H1 (cell line): ENCODE data around the gene MGAT5B. TPM values are rescaled to one million over a fixed set of nuclear protein-coding genes. Genes with fewer than 3 reads are reported as not detected.

Source experiments
- BCL11A ChIP-seq, 2 experiments: IDR thresholded peaks; one replicate each; pipeline ENCODE4 v1.6.1; 2011; ENCODE audit warnings: low read depth in 2 of 2, low read length in 2 of 2, mild to moderate bottlenecking in 2 of 2
- polyA plus RNA-seq, 7 experiments: library from polyadenylated mRNA; depleted of rRNA in 3 of 7; stranded (reverse) in 5 of 7; unstranded in 2 of 7; fragments of >200 nt in 5 of 7; fragments of 200-250 nt in 2 of 7; gene quantifications; 1 replicate in 5 of 7; 2 replicates in 1 of 7; 4 replicates in 1 of 7; pipeline versions ENCODE4 v1.2.1 to v1.2.3, GENCODE V29; 2011 to 2013; ENCODE audit warnings: missing spikeins in 2 of 7, mixed read lengths in 2 of 7
- total RNA-seq: library from RNA; stranded (reverse); fragmentation: NEBNext Ultra II Directional; extraction: Animal tissue kit (Norgen Biotek cat#: 25700); gene quantifications from 2 replicates; pipeline ENCODE4 v1.2.1, GENCODE V29; 2021
- TF ChIP-seq, protein P1 (sequence below): fragments of 300-600 bp; sonication (generic); IDR thresholded peaks from 2 replicates; pipeline ENCODE4 v1.7.1; 2012; ENCODE audit warnings: low read length, moderate library complexity, mild to moderate bottlenecking, inconsistent platforms; ENCODE audit not compliant: insufficient replicate concordance

MGAT5B gene
- total and polyA plus RNA-seq, 2 of the 8 experiments (the other 6 are each of a cell fraction or from before 2014, with no cell fraction given) = 7.9 to 8.2 TPM

DNA sequence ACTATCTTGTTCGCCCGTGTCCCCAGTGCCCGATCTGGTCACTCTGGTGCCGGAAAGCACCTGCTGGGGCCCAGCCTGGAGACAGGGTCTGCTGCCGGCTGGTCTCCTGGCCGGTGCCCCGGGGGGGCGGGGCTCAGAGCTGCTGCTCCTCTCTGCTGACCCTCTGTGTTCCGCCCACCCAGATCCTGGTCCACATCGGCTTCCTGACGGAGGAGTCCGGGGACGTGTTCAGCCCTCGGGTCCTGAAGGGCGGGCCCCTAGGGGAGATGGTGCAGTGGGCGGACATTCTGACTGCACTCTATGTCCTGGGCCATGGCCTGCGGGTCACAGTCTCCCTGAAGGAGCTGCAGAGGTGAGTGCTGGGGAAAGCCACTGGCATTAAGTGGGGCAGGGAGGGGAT is 37.6 kb downstream of the MGAT5B start (continued):
- TF ChIP-seq, protein P1, sequence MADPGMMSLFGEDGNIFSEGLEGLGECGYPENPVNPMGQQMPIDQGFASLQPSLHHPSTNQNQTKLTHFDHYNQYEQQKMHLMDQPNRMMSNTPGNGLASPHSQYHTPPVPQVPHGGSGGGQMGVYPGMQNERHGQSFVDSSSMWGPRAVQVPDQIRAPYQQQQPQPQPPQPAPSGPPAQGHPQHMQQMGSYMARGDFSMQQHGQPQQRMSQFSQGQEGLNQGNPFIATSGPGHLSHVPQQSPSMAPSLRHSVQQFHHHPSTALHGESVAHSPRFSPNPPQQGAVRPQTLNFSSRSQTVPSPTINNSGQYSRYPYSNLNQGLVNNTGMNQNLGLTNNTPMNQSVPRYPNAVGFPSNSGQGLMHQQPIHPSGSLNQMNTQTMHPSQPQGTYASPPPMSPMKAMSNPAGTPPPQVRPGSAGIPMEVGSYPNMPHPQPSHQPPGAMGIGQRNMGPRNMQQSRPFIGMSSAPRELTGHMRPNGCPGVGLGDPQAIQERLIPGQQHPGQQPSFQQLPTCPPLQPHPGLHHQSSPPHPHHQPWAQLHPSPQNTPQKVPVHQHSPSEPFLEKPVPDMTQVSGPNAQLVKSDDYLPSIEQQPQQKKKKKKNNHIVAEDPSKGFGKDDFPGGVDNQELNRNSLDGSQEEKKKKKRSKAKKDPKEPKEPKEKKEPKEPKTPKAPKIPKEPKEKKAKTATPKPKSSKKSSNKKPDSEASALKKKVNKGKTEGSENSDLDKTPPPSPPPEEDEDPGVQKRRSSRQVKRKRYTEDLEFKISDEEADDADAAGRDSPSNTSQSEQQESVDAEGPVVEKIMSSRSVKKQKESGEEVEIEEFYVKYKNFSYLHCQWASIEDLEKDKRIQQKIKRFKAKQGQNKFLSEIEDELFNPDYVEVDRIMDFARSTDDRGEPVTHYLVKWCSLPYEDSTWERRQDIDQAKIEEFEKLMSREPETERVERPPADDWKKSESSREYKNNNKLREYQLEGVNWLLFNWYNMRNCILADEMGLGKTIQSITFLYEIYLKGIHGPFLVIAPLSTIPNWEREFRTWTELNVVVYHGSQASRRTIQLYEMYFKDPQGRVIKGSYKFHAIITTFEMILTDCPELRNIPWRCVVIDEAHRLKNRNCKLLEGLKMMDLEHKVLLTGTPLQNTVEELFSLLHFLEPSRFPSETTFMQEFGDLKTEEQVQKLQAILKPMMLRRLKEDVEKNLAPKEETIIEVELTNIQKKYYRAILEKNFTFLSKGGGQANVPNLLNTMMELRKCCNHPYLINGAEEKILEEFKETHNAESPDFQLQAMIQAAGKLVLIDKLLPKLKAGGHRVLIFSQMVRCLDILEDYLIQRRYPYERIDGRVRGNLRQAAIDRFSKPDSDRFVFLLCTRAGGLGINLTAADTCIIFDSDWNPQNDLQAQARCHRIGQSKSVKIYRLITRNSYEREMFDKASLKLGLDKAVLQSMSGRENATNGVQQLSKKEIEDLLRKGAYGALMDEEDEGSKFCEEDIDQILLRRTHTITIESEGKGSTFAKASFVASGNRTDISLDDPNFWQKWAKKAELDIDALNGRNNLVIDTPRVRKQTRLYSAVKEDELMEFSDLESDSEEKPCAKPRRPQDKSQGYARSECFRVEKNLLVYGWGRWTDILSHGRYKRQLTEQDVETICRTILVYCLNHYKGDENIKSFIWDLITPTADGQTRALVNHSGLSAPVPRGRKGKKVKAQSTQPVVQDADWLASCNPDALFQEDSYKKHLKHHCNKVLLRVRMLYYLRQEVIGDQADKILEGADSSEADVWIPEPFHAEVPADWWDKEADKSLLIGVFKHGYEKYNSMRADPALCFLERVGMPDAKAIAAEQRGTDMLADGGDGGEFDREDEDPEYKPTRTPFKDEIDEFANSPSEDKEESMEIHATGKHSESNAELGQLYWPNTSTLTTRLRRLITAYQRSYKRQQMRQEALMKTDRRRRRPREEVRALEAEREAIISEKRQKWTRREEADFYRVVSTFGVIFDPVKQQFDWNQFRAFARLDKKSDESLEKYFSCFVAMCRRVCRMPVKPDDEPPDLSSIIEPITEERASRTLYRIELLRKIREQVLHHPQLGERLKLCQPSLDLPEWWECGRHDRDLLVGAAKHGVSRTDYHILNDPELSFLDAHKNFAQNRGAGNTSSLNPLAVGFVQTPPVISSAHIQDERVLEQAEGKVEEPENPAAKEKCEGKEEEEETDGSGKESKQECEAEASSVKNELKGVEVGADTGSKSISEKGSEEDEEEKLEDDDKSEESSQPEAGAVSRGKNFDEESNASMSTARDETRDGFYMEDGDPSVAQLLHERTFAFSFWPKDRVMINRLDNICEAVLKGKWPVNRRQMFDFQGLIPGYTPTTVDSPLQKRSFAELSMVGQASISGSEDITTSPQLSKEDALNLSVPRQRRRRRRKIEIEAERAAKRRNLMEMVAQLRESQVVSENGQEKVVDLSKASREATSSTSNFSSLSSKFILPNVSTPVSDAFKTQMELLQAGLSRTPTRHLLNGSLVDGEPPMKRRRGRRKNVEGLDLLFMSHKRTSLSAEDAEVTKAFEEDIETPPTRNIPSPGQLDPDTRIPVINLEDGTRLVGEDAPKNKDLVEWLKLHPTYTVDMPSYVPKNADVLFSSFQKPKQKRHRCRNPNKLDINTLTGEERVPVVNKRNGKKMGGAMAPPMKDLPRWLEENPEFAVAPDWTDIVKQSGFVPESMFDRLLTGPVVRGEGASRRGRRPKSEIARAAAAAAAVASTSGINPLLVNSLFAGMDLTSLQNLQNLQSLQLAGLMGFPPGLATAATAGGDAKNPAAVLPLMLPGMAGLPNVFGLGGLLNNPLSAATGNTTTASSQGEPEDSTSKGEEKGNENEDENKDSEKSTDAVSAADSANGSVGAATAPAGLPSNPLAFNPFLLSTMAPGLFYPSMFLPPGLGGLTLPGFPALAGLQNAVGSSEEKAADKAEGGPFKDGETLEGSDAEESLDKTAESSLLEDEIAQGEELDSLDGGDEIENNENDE = no peak
- TF ChIP-seq BCL11A (IDR thresholded peaks at IDR 0.05; ENCODE audit: low read depth in 2 of 2, low read length in 2 of 2) = no peak
